HG03196 (cell line): ENCODE data around the gene SCAPER.
"Not testable (repeated sequence)": the region's sequence is repeated elsewhere in the genome, so short reads cannot be mapped to it uniquely, and the experiment has no call there.

ENCODE experiments used
- ATAC-seq: cut with Tn5 transposase; IDR thresholded peaks from one replicate; pipeline ENCODE4 v1.9.1; 2021; ENCODE audit not compliant: unreplicated experiment

The SCAPER gene

DNA sequence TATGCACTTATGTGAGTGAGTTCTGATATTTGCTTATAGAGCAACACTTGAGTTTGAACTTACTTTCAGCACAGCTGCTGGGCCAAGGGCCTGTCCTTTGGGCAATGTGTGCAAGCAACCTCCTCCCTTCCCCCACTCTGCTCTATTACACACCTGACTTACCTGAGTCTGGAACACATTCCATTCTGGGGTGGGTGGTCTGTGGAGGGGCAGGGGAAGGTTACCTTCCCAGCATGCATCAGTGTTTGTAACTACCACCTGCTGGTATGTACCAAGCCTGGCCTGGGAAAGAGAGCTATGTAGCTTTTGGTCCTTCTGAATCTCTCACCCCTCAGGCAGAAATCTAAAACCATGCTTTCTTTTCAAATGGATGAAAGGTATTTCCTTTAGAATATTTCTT, 465.6 kb downstream of the SCAPER start:
- ATAC-seq = no peak

DNA sequence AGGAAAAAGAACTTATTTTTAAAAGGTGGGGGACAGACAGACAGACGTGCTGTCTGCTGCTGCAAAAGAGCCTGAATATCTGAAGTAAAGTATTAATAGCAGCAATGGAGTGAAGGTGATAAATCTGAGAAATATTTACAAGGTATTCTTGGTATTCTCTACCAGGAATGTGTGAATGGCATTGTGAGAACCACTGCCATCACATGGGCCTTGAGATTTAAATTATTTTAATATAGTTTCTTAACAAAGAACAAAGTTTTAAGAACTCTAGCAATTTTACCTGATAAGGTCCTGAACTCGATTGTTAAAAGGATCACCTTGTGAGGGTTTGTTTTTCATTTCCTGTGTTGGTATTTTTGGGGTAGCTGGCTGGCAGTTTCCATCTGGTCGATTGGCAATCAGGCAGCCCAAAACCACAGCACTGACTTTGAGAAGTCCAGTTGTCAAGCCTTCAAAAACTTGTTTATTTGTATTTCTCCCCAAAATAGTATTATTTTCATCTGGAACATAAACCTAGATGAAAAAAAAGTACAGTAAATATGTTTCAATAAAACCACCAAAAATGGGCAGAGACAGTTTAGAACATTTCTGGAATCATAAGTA, 471.2 kb downstream of the SCAPER start:
- no peak for ATAC-seq

DNA sequence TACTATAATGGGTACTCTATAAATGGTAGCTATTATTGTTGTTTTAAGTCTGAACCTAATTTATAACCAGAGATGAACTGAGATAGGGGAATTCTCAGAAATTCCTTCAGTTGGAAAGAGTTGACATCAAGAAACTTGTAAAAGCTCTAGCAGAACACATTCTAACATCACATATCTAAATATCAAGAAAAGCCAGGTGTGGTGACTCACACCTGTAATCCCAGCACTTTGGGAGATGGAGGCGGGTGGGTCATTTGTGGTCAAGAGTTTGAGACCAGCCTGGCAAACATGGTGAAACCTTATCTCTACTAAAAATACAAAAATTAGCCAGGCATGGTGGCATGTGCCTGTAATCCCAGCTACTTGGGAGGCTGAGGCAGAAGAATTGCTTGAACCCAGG, 472.1 kb downstream of the SCAPER start:
- not testable (repeated sequence) for ATAC-seq

DNA sequence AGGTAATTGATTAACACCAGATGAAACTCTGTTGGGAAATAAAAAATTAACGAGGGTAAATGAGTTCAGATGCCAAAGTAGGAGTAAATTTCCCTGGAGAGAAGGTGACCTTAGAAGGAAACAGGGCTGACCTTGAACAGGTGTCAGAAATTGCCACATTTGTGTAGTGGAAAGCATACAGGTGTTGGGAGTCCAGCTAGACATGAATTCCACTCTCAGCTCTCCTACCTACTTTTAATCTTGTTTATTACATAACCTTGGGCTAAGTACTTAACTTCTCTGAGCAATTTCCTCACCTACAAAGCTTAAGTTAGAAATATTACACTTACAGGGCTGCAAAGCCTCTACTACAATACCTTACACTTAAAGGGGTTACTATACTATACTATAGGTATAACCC, 472.5 kb downstream of the SCAPER start:
- ATAC-seq = no peak

DNA sequence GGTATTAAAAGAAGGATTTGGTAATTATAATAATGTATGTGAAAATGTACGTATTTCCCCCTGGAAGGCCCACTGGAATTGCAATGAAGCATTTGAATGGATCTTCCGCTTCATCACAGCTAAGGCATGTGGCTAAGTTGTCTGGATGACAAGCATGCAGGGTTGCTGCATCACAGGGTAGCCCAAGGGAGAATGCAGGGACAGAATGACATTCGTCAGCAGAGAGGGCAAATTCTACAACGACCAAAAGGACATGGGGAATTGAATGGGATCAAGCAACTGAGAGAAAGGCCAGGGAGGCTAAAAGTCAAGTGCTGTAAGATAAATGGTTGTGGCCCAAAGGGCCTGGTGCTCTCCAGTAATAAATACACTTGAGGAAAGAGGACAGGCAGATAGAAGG, 473.2 kb downstream of the SCAPER start:
- no peak for ATAC-seq

DNA sequence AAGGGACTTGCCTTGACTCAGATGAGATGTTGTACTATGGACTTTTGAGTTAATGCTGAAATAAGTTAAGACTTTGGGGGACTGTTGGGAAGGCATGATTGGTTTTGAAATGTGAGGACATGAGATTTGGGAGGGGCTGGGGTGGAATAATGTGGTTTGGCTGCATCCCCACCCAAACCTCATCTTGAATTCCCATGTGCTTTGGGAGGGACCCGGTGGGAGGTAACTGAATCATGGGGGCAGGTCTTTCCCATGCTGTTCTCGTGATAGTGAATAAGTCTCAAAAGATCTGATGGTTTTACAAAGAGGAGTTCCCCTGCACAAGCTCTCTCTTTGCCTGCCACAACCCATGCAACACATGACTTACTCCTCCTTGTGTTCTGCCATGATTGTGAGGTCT, 474.4 kb downstream of the SCAPER start:
- ATAC-seq = not testable (repeated sequence)

DNA sequence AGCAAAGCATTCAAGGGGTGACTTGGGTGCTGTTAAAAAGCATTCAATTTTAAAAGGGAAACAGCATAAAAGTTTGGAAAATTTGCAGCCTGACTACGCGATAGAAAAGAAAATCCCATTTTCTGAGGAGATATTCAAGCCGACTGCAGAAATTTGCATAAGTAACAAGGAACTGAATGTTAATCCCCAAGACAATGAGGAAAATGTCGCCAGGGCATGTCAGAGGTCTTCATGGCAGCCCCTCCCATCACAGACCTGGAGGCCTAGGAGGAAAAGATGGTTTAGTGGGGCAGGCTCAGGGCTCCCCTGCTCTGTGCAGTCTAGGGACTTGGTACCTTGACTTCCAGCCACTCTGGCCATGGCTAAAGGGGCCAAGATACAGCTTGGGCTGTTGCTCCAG, 475.5 kb downstream of the SCAPER start:
- ATAC-seq = no peak

DNA sequence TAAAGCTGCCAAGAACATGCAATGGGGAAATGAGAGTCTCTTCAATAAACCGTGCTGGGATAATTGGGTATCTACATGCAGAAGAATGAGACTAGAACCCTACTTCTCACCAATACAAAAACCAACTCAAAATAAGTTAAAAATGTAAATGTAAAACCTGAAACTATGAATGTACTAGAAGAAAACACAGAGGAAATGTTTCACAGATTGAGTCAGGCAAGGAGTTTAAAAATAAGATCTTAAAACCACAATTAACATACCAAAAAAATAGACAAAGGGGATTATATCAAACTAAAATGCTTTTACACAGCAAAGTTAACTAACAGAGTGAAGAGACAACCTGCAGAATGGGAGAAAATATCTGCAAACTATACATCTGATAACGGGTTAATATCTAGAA, 478.2 kb downstream of the SCAPER start:
- no peak for ATAC-seq

DNA sequence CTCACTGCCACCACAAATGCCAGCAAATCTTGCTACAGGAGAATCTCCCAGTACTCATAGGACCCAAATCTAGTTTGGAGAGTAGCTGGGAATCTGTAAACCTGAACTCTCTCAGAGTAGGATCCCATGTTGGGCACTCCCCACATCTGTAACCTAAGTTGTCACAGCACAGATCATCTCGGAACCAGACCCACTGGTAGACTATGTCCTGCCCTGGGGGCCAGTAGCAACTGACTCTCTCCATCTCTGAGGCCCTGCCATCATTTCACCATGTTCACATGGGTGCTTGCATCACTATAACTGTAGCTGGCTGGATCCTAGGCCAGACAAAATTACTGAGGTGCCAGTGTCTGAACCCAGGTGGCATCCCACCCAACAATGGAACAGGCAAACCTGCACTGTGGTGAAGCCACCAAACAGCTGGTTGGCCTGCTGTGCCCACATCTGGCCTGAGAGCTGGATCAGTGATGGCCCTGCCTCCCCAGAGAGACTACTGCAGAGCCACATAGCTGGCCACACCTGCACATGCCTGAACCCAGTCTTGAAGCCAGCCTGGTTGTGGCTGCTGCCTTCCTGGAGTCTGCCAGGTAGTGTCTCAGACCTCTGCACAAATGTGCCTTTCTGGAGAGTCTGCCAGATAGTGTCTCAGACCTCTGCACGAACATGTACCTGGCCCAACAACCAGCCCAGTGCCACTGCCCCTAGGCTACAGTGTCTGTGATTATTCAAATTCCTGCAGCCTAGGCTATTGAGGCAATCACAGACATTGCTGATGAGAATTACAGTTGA, 486.6 kb downstream of the SCAPER start:
- no peak for ATAC-seq

DNA sequence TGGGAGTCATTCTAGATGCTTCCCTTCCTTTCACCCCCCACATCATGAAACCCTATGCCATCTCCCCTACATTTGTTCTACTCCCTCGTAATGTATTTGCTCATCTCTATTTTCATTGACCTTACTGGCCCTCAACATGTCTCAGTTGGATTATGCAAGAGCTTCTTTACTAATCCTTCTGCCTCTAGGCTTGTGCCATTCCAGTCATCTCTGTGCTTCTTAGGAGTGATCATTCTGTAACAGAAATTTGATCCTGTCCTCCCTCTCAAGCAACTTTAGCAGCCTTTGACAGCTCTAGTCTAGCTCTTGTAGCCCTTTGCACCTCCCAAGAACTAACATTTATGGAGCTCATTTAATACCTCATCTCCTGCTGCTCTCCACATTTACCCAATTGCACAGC, 503.9 kb downstream of the SCAPER start:
- ATAC-seq = no peak

DNA sequence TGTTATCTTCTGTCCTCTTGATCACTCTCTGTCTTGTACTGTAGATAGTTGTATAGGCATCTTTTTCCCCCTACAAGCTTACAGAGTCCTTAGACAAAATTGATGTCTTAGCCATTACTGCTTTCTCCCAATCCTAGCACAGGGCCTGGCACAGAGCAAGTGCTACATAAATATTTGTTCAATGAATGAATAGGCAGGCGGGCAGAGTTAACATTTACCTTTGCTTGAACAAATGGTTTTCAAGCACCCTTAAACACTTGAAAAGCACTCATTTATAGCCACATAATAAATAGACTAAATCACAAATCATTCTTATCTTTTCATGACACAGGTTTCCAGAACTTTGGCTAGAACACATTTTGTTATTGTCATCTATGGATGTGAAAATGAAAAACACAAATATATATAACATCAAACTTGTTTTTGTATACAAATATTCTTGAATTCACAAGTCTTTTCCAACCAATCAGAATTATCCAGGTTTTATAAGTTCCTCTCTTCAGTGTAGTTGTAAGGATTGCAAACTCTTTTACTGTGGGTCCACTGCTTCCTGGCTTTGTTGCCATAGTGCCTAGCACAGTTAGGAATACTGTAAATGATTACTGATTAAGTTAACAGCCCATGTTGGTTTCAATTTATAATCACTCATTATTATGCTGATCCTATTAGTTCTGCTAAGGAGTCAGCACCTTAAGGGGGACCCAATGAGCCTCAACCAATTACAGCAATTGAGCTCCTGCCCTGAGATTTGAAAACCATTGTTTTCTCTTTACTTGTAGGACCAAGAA, 506.6 kb downstream of the SCAPER start:
- no peak for ATAC-seq

DNA sequence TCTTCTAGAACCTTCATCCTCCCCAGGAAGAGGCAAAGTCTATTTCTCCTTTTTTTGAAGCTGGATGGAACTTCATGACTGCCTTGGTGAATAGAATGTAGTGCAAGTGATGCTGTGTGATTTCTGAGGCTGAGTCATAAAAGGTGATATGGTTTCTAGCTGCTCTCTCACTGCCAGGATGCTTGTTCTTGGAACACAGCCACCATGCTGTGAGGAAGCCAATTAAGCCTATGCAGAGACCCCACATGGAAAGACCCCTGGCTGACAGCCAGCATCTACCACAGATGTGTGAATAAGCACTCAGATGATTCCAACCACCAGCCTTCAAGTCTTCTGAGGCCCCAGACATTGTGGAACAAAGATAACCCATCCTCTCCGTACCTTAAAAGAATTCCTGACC, 511.5 kb downstream of the SCAPER start:
- ATAC-seq = no peak

DNA sequence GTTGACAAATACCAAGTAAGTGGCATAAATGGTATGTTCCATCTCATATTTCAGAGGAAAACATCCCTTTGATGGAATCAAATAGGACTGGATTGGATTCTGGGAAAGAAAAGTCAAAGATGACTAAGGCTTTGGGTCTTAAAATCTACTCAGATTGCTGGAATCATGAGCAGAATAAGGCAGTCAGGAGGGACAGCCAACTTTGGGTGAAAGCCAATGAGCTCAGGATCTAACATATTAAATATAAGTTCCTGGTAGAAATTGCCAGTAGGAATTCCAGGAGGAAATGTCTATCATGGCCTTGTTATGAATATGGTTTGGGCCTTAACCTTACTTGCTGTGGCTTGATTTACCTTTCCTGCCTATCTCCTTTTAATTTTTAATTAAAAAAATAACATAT, 513.3 kb downstream of the SCAPER start:
- ATAC-seq = no peak

DNA sequence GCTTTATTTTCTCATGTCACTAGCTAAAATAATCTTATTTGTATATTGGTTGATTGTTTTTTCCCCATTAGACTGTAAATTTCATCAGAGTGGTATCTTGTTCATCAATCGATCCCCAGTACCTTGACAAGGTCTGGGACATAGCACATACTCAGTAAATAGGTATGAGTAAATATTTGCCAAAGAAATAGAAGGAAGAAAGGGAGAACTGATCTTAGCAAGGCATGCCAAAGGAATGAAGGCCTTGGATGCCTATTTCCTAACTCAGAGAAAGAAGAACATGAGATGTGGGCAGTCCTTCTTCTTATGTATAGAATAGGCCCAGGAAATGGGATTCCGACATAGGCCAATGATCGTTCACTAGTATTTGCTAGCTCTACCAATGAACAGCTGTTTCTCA, 513.8 kb downstream of the SCAPER start:
- no peak for ATAC-seq

DNA sequence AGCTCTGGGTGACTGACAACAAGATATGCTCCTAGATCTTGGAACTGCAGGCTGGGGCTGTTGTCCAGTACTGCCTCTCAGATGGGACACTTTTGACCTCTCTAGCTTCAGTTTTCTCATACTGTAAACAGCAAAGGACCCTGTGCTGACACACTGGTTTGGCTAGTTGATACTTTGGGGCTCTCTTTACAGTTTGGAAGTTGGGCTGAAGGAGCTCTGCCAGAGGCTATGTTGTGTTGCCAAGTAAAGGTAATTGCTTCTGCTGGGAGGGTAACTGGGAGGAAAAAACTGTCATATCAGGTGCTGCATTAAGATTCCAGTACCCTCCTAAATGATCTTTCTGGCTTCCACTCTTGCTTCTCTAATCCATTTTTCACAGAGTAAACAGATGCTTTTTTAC, 514.6 kb downstream of the SCAPER start:
- no peak for ATAC-seq

DNA sequence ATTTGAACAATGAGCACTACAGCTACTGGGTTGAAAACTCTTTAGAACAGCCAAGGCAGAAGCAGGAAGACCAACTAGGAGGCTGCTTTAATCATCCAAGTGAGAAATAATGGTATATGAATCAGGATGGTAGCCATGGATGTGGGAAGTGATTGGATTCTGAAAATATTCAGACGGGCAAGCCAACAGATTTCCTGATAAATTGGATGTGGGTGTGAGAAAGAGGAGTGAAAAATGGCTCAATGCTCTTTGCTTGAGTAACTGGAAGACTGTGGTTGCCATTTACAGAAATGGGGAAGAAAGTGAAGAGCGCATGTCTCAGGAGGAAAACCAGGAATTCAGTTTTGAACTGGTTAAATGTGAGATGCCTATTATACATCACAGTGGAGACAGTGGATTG, 518.2 kb downstream of the SCAPER start:
- no peak for ATAC-seq

DNA sequence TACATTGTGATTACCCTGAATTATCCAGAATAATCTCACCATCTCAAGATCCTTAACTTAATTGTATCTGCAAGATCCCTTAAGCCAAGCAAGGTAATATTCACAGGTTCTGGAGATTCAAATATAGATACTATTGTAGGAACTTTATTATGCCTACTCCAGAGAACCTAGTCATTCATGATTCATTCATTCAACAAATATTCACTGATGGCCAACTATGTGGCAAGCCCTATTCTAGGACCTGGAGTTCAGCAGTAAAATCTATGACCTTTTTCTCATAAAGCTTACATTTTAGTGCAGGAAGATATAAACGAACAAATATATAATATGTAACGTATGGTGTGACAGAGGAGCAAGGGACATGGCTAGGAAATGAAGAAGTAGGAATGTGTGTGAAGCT, 519.0 kb downstream of the SCAPER start:
- no peak for ATAC-seq

DNA sequence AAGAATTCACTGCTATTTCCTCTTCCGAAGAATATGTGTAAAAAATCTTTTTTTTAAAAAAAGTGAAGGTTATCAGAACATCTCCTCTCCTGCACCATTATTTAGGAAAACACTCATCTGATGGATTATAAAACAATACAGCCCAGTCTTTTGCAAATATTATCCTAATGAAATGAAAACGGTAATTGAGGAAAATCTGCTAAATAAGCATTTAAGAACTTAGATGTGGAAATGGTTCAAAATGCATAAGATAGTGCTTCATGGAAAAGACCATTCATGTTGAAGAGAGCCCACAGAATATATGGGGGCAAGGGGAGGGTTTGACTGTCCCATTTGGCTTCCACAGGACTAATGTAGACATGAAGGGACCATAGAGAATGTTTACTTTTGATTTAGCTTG, 520.7 kb downstream of the SCAPER start:
- no peak for ATAC-seq

DNA sequence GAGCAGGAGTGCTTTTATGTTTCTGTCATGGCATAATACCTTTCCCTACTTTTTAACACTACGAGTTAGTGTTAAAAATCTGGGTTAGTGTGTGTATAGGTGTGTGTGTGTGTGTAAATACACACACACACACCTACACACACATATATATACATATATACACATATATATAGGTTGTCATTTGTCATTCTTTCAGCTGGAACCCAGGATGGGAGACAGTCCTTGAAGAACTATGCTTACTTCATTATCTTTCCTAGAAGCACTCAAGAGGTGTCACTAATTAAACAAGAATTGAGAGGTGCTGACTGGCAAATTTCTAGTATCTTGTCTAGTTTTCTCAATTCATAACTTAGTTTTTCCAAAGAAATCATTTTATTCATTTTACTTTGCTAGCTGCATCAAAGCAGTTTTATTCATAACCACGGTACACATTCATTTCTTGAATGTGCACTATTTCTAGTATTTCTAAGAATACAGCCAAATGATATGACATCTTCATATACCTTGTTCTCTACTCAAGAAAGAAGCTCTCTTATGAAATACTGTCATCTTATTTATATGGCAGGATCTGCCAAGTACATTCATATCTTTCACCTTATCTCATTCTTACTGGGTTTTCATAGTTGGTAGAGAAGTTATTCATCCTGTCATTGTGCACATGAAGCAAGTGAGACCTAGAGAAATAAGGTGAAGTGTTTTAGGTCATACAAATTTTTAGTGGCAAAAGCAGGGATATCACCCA, 522.0 kb downstream of the SCAPER start:
- ATAC-seq = no peak

DNA sequence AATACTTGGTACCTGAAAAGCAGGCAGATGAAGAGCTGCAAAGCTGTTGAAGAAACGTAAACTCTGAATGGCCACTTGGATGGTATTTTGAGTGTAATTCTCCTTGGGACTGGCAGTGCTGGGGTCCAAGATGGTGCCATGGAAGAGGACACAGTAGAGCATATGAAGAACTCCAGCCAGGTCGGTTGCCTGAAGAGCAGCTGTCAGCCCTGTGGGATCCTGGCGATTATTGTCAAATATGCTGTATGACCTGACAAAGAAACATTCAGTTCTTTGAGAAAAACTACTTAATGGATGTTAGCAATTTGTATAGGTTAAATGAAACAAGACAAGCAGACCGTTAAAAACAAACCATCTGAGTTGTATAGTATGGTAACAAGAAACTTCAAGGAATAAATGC, 523.8 kb downstream of the SCAPER start:
- no peak for ATAC-seq

DNA sequence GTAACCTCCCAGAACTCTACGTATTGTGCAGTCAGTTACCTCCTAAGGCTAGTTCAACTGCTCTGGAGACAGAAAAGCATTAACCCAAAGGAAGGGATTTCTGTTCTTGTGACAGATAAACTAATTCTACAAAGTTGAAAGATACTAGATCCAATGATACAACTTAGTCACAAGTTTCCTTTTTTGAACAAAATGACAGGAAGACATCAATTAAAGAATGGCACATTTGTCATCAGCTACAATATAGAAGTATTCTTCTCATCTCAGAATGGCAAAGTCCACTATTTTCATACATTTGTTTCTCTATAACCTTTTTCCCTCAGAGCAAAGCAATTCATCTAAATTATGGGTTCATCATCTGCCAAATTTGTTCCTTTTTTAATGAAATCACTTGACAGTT, 524.9 kb downstream of the SCAPER start:
- no peak for ATAC-seq
